Trophoblast cell (in vitro differentiated cells and primary cell): ENCODE measurements around the gene PXT1.

ENCODE experiments used
- DNase-seq, 2 donors: peaks; one replicate each; pipeline ENCODE4 v3.0.0-alpha.2; 2016
- H2AFZ ChIP-seq: 2 replicates; pipeline ENCODE4 v1.6.1; 2013; ENCODE audit warnings: low read length, moderate library complexity, mild to moderate bottlenecking; ENCODE audit not compliant: insufficient read depth, poor library complexity
- H2AK5ac ChIP-seq: 2 replicates; pipeline ENCODE4 v1.6.1; 2013; ENCODE audit warnings: mild to moderate bottlenecking, low read length
- H2BK120ac ChIP-seq: 2 replicates; pipeline ENCODE4 v1.6.1; 2013; ENCODE audit warnings: low read length, mild to moderate bottlenecking, moderate library complexity; ENCODE audit not compliant: insufficient read depth, poor library complexity
- H2BK12ac ChIP-seq: 2 replicates; pipeline ENCODE4 v1.6.1; 2013; ENCODE audit warnings: mild to moderate bottlenecking, low read length, moderate library complexity
- H2BK5ac ChIP-seq: 2 replicates; pipeline ENCODE4 v1.6.1; 2013; ENCODE audit warnings: low read length, low read depth, moderate library complexity, mild to moderate bottlenecking; ENCODE audit not compliant: poor library complexity
- H3K14ac ChIP-seq: 2 replicates; pipeline ENCODE4 v1.6.1; 2013; ENCODE audit warnings: mild to moderate bottlenecking, low read length
- H3K18ac ChIP-seq: 2 replicates; pipeline ENCODE4 v1.6.1; 2013; ENCODE audit warnings: mild to moderate bottlenecking, low read length
- H3K23ac ChIP-seq: 2 replicates; pipeline ENCODE4 v1.6.1; 2013; ENCODE audit warnings: low read length
- H3K27ac ChIP-seq: 2 replicates; pipeline ENCODE4 v1.5.1; 2013; ENCODE audit warnings: low read depth, mild to moderate bottlenecking, inconsistent platforms, low read length, moderate library complexity
- H3K27me3 ChIP-seq: 2 replicates; pipeline ENCODE4 v1.6.1; 2013; ENCODE audit warnings: inconsistent platforms, mild to moderate bottlenecking, low read length, moderate library complexity; ENCODE audit not compliant: insufficient read depth
- H3K36me3 ChIP-seq, 2 experiments: 1 replicate in 1 of 2; 2 replicates in 1 of 2; pipeline ENCODE4 v1.6.1; 2013; ENCODE audit warnings: low read length in 2 of 2, mild to moderate bottlenecking in 2 of 2, moderate library complexity in 1 of 2; ENCODE audit not compliant: insufficient read depth in 2 of 2, control insufficient read depth in 1 of 2
- H3K4ac ChIP-seq: 2 replicates; pipeline ENCODE4 v1.6.1; 2013; ENCODE audit warnings: low read depth, mild to moderate bottlenecking, low read length, moderate library complexity
- H3K4me1 ChIP-seq, 2 experiments: 1 replicate in 1 of 2; 2 replicates in 1 of 2; pipeline ENCODE4 v1.6.1; 2013; ENCODE audit warnings: low read length in 2 of 2, mild to moderate bottlenecking in 2 of 2, moderate library complexity in 1 of 2; ENCODE audit not compliant: insufficient read depth in 2 of 2, control insufficient read depth in 1 of 2
- H3K4me2 ChIP-seq: 2 replicates; pipeline ENCODE4 v1.6.1; 2013; ENCODE audit warnings: inconsistent platforms, mild to moderate bottlenecking, low read length, moderate library complexity
- H3K4me3 ChIP-seq: 2 replicates; pipeline ENCODE4 v1.5.1; 2013; ENCODE audit warnings: mild to moderate bottlenecking, low read depth, low read length, inconsistent platforms
- H3K79me1 ChIP-seq: one replicate; pipeline ENCODE4 v1.6.1; 2013; ENCODE audit warnings: low read length
- H3K79me2 ChIP-seq: 2 replicates; pipeline ENCODE4 v1.6.1; 2013; ENCODE audit warnings: low read length, mild to moderate bottlenecking; ENCODE audit not compliant: control insufficient read depth, insufficient read depth, poor library complexity
- H3K9ac ChIP-seq: 2 replicates; pipeline ENCODE4 v1.6.1; 2013; ENCODE audit warnings: mild to moderate bottlenecking, low read length
- H3K9me3 ChIP-seq: 2 replicates; pipeline ENCODE4 v1.6.1; 2013; ENCODE audit warnings: low read depth, mild to moderate bottlenecking, control low read depth, inconsistent platforms, low read length; ENCODE audit not compliant: insufficient read depth
- H4K12ac ChIP-seq: 2 replicates; pipeline ENCODE4 v1.6.1; 2013; ENCODE audit warnings: low read depth, mild to moderate bottlenecking, low read length, moderate library complexity
- H4K8ac ChIP-seq: 2 replicates; pipeline ENCODE4 v1.6.1; 2013; ENCODE audit warnings: low read depth, mild to moderate bottlenecking, low read length, moderate library complexity
- H4K91ac ChIP-seq: one replicate; pipeline ENCODE4 v1.6.1; 2013; ENCODE audit warnings: low read depth, mild to moderate bottlenecking, low read length, moderate library complexity
- WGBS: extraction: QIAGEN DNeasy Blood & Tissue Kit; methylation state at CpG from one replicate; pipeline ENCODE4 v1.1.7; 2013; ENCODE audit warnings: missing lambda C conversion rate; ENCODE audit not compliant: insufficient read length, insufficient coverage; ENCODE audit errors: extremely low coverage; 5-methylcytosine and 5-hydroxymethylcytosine counted together

The PXT1 gene

GRCh38 chr6:36387440-36388303 is 55.0 kb downstream of the PXT1 start, which contains the start of gene ETV7:
TSS of gene ETV7 (minus strand) at chr6:36387669. CDS start at chr6:36387541, 128 bp downstream.
- H3K18ac ChIP-seq, result no peak within 1 kb of the TSS
- no CpG with 5 or more reads among the region's 65 CpGs for WGBS

GRCh38 chr6:36386495-36387439 is 55.9 kb downstream of the PXT1 start:
- Histone ChIP-seq H3K14ac (no peak overlapping the region), H3K79me1 (no peaks in the 10 kb centered on the region), H2BK12ac (no peak overlapping the region), H3K36me3 (no peaks in the 10 kb centered on the region), H3K4me1 (peaks cover 3 to 12% of the 10 kb centered on the region in 2 experiments), H3K79me2 (no peaks in the 10 kb centered on the region), H4K12ac (no peak overlapping the region), H3K23ac (no peak overlapping the region), H3K9ac (no peak overlapping the region), H3K4ac (no peak overlapping the region), H3K9me3 (peaks cover 2% of the 10 kb centered on the region), H3K18ac (no peak overlapping the region), H3K4me2 (peak overlapping the region; percentile 57), H2BK120ac (no peak overlapping the region), H2AFZ (no peak overlapping the region), H3K27me3 (peaks cover 30% of the 10 kb centered on the region), H2BK5ac (no peak overlapping the region), H4K91ac (no peak overlapping the region), H3K4me3 (no peak overlapping the region), H4K8ac (no peak overlapping the region), H2AK5ac (no peak overlapping the region), H3K27ac (no peak overlapping the region)
- DNase-seq, result peak; percentile 60 to 78
- no CpG with 5 or more reads among the region's 33 CpGs for WGBS

More at GRCh38 chr6:36387440-36388303, 55.0 kb downstream of the PXT1 start, which contains the start of gene ETV7:
- H3K79me1 ChIP-seq, result no peaks in the 10 kb centered on the region
- H2AK5ac ChIP-seq, result no peak within 1 kb of the TSS
- H2BK12ac ChIP-seq, result no peak within 1 kb of the TSS
- H3K4ac ChIP-seq, result no peak within 1 kb of the TSS
- H3K23ac ChIP-seq, result no peak within 1 kb of the TSS
- H4K8ac ChIP-seq, result no peak within 1 kb of the TSS
- peaks cover 30% of the 10 kb centered on the region for H3K27me3 ChIP-seq
- H4K12ac ChIP-seq, result no peak within 1 kb of the TSS
- peak; percentile 81 to 83 for DNase-seq
- H3K14ac ChIP-seq, result no peak within 1 kb of the TSS
- peaks cover 2% of the 10 kb centered on the region for H3K9me3 ChIP-seq
- peaks cover 3 to 12% of the 10 kb centered on the region in 2 experiments for H3K4me1 ChIP-seq
- peak within 1 kb of the TSS; percentile 57 for H3K4me2 ChIP-seq
- H4K91ac ChIP-seq, result no peak within 1 kb of the TSS
- H3K9ac ChIP-seq, result no peak within 1 kb of the TSS
- no peak within 1 kb of the TSS for H2AFZ ChIP-seq
- no peaks in the 10 kb centered on the region for H3K36me3 ChIP-seq
- no peak within 1 kb of the TSS for H2BK5ac ChIP-seq
- H2BK120ac ChIP-seq, result no peak within 1 kb of the TSS
- H3K4me3 ChIP-seq, result peak within 1 kb of the TSS; percentile 11
- H3K27ac ChIP-seq, result no peak within 1 kb of the TSS
- no peaks in the 10 kb centered on the region for H3K79me2 ChIP-seq

GRCh38 chr6:36384095-36384494 is 58.6 kb downstream of the PXT1 start:
- Histone ChIP-seq H3K79me1 (no peaks in the 10 kb centered on the region), H2BK12ac (no peak overlapping the region), H4K12ac (no peak overlapping the region), H4K8ac (no peak overlapping the region), H3K79me2 (no peaks in the 10 kb centered on the region), H3K4me2 (no peak overlapping the region), H3K36me3 (no peaks in the 10 kb centered on the region), H3K4me1 (peaks cover 3 to 12% of the 10 kb centered on the region in 2 experiments), H3K27me3 (peaks cover 30% of the 10 kb centered on the region), H3K9me3 (peaks cover 4% of the 10 kb centered on the region), H2AFZ (no peak overlapping the region), H4K91ac (no peak overlapping the region), H3K4ac (no peak overlapping the region), H2BK5ac (no peak overlapping the region), H3K9ac (no peak overlapping the region), H3K18ac (no peak overlapping the region), H3K23ac (no peak overlapping the region), H2BK120ac (no peak overlapping the region), H3K4me3 (no peak overlapping the region), H3K27ac (no peak overlapping the region), H2AK5ac (no peak overlapping the region), H3K14ac (no peak overlapping the region)
- WGBS, result no CpG with 5 or more reads among the region's 2 CpGs
- DNase-seq, result no peak

- H2BK12ac ChIP-seq, result no peak overlapping the region
- H2AK5ac ChIP-seq, result no peak overlapping the region
- no peak overlapping the region for H2AFZ ChIP-seq
- no peak overlapping the region for H2BK5ac ChIP-seq
- no peak overlapping the region for H3K4me2 ChIP-seq
- H2BK120ac ChIP-seq, result no peak overlapping the region
- no CpG with 5 or more reads among the region's 2 CpGs for WGBS
- H3K4ac ChIP-seq, result no peak overlapping the region
- H4K91ac ChIP-seq, result no peak overlapping the region
- H3K36me3 ChIP-seq, result no peaks in the 10 kb centered on the region
- no peaks in the 10 kb centered on the region for H3K79me1 ChIP-seq
- H3K9ac ChIP-seq, result no peak overlapping the region
- no peak overlapping the region for H4K8ac ChIP-seq
- no peak overlapping the region for H3K4me3 ChIP-seq
- H3K79me2 ChIP-seq, result no peaks in the 10 kb centered on the region
- peak; percentile 50 to 81 for DNase-seq
- H3K18ac ChIP-seq, result no peak overlapping the region
- peaks cover 4% of the 10 kb centered on the region for H3K9me3 ChIP-seq
- H3K27ac ChIP-seq, result no peak overlapping the region
- no peak overlapping the region for H4K12ac ChIP-seq
- H3K14ac ChIP-seq, result no peak overlapping the region
- H3K4me1 ChIP-seq, result peaks cover 3 to 12% of the 10 kb centered on the region in 2 experiments
- H3K23ac ChIP-seq, result no peak overlapping the region
- peaks cover 30% of the 10 kb centered on the region for H3K27me3 ChIP-seq
Observed at GRCh38 chr6:36383606-36384005, 59.0 kb downstream of the PXT1 start.
